WTC11 (cell line): ENCODE results near the gene FRYL. TPM values are rescaled to one million over a fixed set of nuclear protein-coding genes. Genes with fewer than 3 reads are reported as not detected.

Experiments
- ATAC-seq: fragments of 200-7000 bp; cut with Tn5 transposase; 2 replicates; pipeline ENCODE4 v1.10.0; 2021; ENCODE audit warnings: mild to moderate bottlenecking, moderate library complexity
- CTCF ChIA-PET: fragments of 300-600 bp; sonication (Branson Sonifier 250); formaldehyde crosslinking; loops from one replicate; lab custom pipeline; 2021; ENCODE audit warnings: antibody characterized with exemption; lab: Charles Lee
- POLR2A ChIA-PET: fragments of 350-600 bp; sonication (Branson Sonifier 250); formaldehyde crosslinking; loops from one replicate; lab custom pipeline; 2021; ENCODE audit warnings: antibody characterized with exemption; lab: Charles Lee
- DNase-seq: peaks from one replicate; pipeline ENCODE4 v3.0.0; 2021; ENCODE audit warnings: low spot score
- H3K27ac Mint-ChIP-seq: 2 replicates; pipeline ENCODE4 v1.8.0; 2021; ENCODE audit warnings: mixed read lengths
- H3K27me3 Mint-ChIP-seq: 2 replicates; pipeline ENCODE4 v1.8.0; 2021; ENCODE audit warnings: low read depth, mild to moderate bottlenecking, moderate library complexity, mixed read lengths
- H3K36me3 Mint-ChIP-seq: 2 replicates; pipeline ENCODE4 v1.8.0; 2021; ENCODE audit warnings: mixed read lengths
- H3K4me1 Mint-ChIP-seq: 2 replicates; pipeline ENCODE4 v1.8.0; 2022; ENCODE audit warnings: mixed read lengths
- H3K4me3 Mint-ChIP-seq: 2 replicates; pipeline ENCODE4 v1.8.0; 2021; ENCODE audit warnings: mild to moderate bottlenecking, moderate library complexity, mixed read lengths
- H3K9me3 Mint-ChIP-seq: 2 replicates; pipeline ENCODE4 v1.8.0; 2021; ENCODE audit warnings: mixed read lengths
- CBFB ChIP-seq: sonication (generic); formaldehyde crosslinking; IDR thresholded peaks from 2 replicates; pipeline ENCODE4 v1.8.1; 2022; ENCODE audit warnings: mild to moderate bottlenecking, low read depth, missing genetic modification reagents
- E2F4 ChIP-seq: sonication (generic); formaldehyde crosslinking; IDR thresholded peaks from 2 replicates; pipeline ENCODE4 v1.8.1; 2022; ENCODE audit warnings: low read depth, mild to moderate bottlenecking, moderate library complexity, missing genetic modification reagents, borderline replicate concordance
- ELF4 ChIP-seq: sonication (generic); formaldehyde crosslinking; IDR thresholded peaks from 2 replicates; pipeline ENCODE4 v1.8.1; 2022; ENCODE audit warnings: low read depth, mild to moderate bottlenecking, moderate library complexity, missing genetic modification reagents
- ETV6 ChIP-seq: sonication (generic); formaldehyde crosslinking; IDR thresholded peaks from 2 replicates; pipeline ENCODE4 v1.8.1; 2022; ENCODE audit warnings: mild to moderate bottlenecking, missing genetic modification reagents
- GABPB1 ChIP-seq: sonication (generic); formaldehyde crosslinking; IDR thresholded peaks from 2 replicates; pipeline ENCODE4 v1.8.1; 2023; ENCODE audit warnings: mild to moderate bottlenecking, missing genetic modification reagents
- GTF2I ChIP-seq: fragments of 250-450 bp; sonication (Bioruptor Pico); conservative IDR thresholded peaks from 2 replicates; pipeline ENCODE4 v1.4.0; 2021; ENCODE audit warnings: mild to moderate bottlenecking
- IRF2 ChIP-seq: sonication (generic); formaldehyde crosslinking; IDR thresholded peaks from 2 replicates; pipeline ENCODE4 v1.8.0; 2022; ENCODE audit warnings: low read depth, missing genetic modification reagents, borderline replicate concordance
- JAZF1 ChIP-seq: fragments of 250-450 bp; sonication (Bioruptor Pico); IDR thresholded peaks from 2 replicates; pipeline ENCODE4 v1.9.0; 2021; ENCODE audit warnings: moderate library complexity, mild to moderate bottlenecking, inconsistent platforms
- KAT7 ChIP-seq: sonication (generic); formaldehyde crosslinking; IDR thresholded peaks from 2 replicates; pipeline ENCODE4 v1.8.1; 2023; ENCODE audit warnings: missing genetic modification reagents, mild to moderate bottlenecking, borderline replicate concordance
- MYBL2 ChIP-seq: sonication (generic); formaldehyde crosslinking; IDR thresholded peaks from 2 replicates; pipeline ENCODE4 v1.8.1; 2023; ENCODE audit warnings: mild to moderate bottlenecking, moderate library complexity, missing genetic modification reagents
- NR1H2 ChIP-seq: sonication (generic); formaldehyde crosslinking; IDR thresholded peaks from 2 replicates; pipeline ENCODE4 v1.9.0; 2021; ENCODE audit warnings: mild to moderate bottlenecking, moderate library complexity, missing genetic modification reagents
- SMAD3 ChIP-seq: sonication (generic); formaldehyde crosslinking; IDR thresholded peaks from 2 replicates; pipeline ENCODE4 v1.8.0; 2022; ENCODE audit warnings: missing genetic modification reagents, mild to moderate bottlenecking, borderline replicate concordance
- SMAD4 ChIP-seq: sonication (generic); formaldehyde crosslinking; IDR thresholded peaks from 2 replicates; pipeline ENCODE4 v1.8.0; 2022; ENCODE audit warnings: mild to moderate bottlenecking, missing genetic modification reagents
- SP1 ChIP-seq: sonication (generic); formaldehyde crosslinking; conservative IDR thresholded peaks from 2 replicates; pipeline ENCODE4 v1.8.1; 2022; ENCODE audit warnings: missing genetic modification reagents
- TCF7 ChIP-seq: sonication (generic); formaldehyde crosslinking; IDR thresholded peaks from 2 replicates; pipeline ENCODE4 v1.8.0; 2022; ENCODE audit warnings: mild to moderate bottlenecking, low read depth, missing genetic modification reagents, moderate library complexity
- TEAD4 ChIP-seq: sonication (generic); formaldehyde crosslinking; IDR thresholded peaks from 2 replicates; pipeline ENCODE4 v1.8.0; 2022; ENCODE audit warnings: mild to moderate bottlenecking, missing genetic modification reagents
- ZNF121 ChIP-seq: sonication (generic); formaldehyde crosslinking; IDR thresholded peaks from 2 replicates; pipeline ENCODE4 v1.8.0; 2023; ENCODE audit warnings: missing genetic modification reagents
- ZNF263 ChIP-seq: sonication (generic); formaldehyde crosslinking; IDR thresholded peaks from 2 replicates; pipeline ENCODE4 v1.8.1; 2022; ENCODE audit warnings: low read depth, mild to moderate bottlenecking, moderate library complexity, missing genetic modification reagents
- ZNF532 ChIP-seq: fragments of 250-450 bp; sonication (Bioruptor Pico); IDR thresholded peaks from 2 replicates; pipeline ENCODE4 v1.9.0; 2021; ENCODE audit warnings: mild to moderate bottlenecking, borderline replicate concordance
- total RNA-seq: library from RNA; stranded (reverse); gene quantifications from 3 replicates; pipeline ENCODE4 v1.2.3, GENCODE V29; 2021
- TF ChIP-seq, protein P1 (sequence below): sonication (generic); formaldehyde crosslinking; IDR thresholded peaks from 2 replicates; pipeline ENCODE4 v1.8.1; 2023; ENCODE audit warnings: mild to moderate bottlenecking, moderate library complexity, missing genetic modification reagents
- TF ChIP-seq, protein P2 (sequence below): sonication (generic); formaldehyde crosslinking; IDR thresholded peaks from 2 replicates; pipeline ENCODE4 v1.8.0; 2022; ENCODE audit warnings: missing genetic modification reagents

Gene FRYL
- total RNA-seq, 1 experiment from 2014 or later, result 38.7 TPM

- TF ChIP-seq, protein P1, sequence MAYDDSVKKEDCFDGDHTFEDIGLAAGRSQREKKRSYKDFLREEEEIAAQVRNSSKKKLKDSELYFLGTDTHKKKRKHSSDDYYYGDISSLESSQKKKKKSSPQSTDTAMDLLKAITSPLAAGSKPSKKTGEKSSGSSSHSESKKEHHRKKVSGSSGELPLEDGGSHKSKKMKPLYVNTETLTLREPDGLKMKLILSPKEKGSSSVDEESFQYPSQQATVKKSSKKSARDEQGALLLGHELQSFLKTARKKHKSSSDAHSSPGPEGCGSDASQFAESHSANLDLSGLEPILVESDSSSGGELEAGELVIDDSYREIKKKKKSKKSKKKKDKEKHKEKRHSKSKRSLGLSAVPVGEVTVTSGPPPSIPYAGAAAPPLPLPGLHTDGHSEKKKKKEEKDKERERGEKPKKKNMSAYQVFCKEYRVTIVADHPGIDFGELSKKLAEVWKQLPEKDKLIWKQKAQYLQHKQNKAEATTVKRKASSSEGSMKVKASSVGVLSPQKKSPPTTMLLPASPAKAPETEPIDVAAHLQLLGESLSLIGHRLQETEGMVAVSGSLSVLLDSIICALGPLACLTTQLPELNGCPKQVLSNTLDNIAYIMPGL (CRISPR knock-in tag), result no peak
- TF ChIP-seq CBFB (CRISPR knock-in tag) (no peak), ZNF532 (CRISPR knock-in tag) (no peak)
Measured at GRCh38 chr4:48591372-48591771, 188.7 kb downstream of the FRYL start (continued).

DNA sequence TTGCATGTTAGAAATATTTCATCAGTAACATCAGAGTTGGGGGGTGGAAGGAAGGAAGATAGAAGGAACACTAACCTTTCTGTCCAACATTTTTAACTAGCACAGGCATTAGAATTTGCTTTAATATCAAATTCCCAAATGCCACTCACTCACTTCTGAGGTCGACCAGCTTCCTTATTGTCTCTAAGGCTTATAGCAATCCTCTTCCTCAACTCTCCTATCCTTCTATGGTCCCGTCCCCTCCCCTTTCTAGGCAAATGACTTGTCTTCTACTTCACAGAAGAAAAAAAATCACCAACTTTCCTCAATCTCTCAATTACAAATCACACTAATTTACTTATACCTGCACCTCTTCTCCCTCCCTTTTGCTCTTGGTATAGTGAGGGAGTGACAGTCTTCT, 189.2 kb downstream of the FRYL start:
- peaks cover 19% of the 10 kb centered on the region for H3K4me1 Mint-ChIP-seq
- DNase-seq (no peak), ATAC-seq (no peak)
- ChIA-PET CTCF (no interaction called here), POLR2A (no interaction called here)
- no peak overlapping the region for H3K27ac Mint-ChIP-seq
- TF ChIP-seq KAT7 (CRISPR knock-in tag) (no peak), JAZF1 (no peak), ETV6 (CRISPR knock-in tag) (no peak), IRF2 (no peak)
- TF ChIP-seq, protein P2, sequence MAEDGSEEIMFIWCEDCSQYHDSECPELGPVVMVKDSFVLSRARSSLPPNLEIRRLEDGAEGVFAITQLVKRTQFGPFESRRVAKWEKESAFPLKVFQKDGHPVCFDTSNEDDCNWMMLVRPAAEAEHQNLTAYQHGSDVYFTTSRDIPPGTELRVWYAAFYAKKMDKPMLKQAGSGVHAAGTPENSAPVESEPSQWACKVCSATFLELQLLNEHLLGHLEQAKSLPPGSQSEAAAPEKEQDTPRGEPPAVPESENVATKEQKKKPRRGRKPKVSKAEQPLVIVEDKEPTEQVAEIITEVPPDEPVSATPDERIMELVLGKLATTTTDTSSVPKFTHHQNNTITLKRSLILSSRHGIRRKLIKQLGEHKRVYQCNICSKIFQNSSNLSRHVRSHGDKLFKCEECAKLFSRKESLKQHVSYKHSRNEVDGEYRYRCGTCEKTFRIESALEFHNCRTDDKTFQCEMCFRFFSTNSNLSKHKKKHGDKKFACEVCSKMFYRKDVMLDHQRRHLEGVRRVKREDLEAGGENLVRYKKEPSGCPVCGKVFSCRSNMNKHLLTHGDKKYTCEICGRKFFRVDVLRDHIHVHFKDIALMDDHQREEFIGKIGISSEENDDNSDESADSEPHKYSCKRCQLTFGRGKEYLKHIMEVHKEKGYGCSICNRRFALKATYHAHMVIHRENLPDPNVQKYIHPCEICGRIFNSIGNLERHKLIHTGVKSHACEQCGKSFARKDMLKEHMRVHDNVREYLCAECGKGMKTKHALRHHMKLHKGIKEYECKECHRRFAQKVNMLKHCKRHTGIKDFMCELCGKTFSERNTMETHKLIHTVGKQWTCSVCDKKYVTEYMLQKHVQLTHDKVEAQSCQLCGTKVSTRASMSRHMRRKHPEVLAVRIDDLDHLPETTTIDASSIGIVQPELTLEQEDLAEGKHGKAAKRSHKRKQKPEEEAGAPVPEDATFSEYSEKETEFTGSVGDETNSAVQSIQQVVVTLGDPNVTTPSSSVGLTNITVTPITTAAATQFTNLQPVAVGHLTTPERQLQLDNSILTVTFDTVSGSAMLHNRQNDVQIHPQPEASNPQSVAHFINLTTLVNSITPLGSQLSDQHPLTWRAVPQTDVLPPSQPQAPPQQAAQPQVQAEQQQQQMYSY (CRISPR knock-in tag), result no peak
- H3K36me3 Mint-ChIP-seq, result peaks cover 16% of the 10 kb centered on the region
- no peak overlapping the region for H3K4me3 Mint-ChIP-seq
- no peaks in the 10 kb centered on the region for H3K27me3 Mint-ChIP-seq
- H3K9me3 Mint-ChIP-seq, result no peaks in the 10 kb centered on the region

DNA sequence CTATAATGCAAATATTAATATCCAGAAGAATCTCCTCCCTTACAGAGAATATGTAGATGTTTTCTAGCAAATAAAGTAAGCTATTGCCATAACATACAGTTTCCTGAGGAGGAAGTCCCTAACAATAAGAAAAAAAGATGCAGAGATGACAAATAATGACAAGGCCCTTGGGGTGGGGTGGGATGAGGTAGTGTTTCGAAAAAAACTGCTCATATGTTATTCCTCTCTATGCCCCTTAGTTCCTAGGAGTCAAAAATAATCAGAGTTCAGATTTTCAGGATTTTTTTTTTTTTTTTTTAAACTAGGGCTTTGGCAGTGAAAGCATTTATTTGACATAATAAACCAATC, 191.0 kb downstream of the FRYL start:
- no peak for DNase-seq
- peaks cover 4% of the 10 kb centered on the region for H3K4me1 Mint-ChIP-seq
- ChIA-PET POLR2A (no interaction called here), CTCF (interaction anchor here (1.0 kb wide), 1 partner anchor 11 kb away, joined by 4 read pairs; no protein-coding TSS in a partner anchor)
- no peak for TF ChIP-seq ZNF121
- TF ChIP-seq GABPB1 (CRISPR knock-in tag), result no peak
- no peak for TF ChIP-seq ETV6 (CRISPR knock-in tag)
- no peak for TF ChIP-seq SMAD4
- no peak for TF ChIP-seq TEAD4 (CRISPR knock-in tag)
- no peak for TF ChIP-seq SP1 (CRISPR knock-in tag)
- TF ChIP-seq NR1H2 (CRISPR knock-in tag), result no peak
- no peak for TF ChIP-seq ZNF263 (CRISPR knock-in tag)
- no peak for TF ChIP-seq KAT7 (CRISPR knock-in tag)
- no peak for TF ChIP-seq MYBL2 (CRISPR knock-in tag)
- no peak for TF ChIP-seq SMAD3
- no peak for TF ChIP-seq E2F4 (CRISPR knock-in tag)
- TF ChIP-seq GTF2I (CRISPR knock-in tag), result no peak
- no peak for TF ChIP-seq ELF4
- TF ChIP-seq TCF7 (CRISPR knock-in tag), result no peak
- TF ChIP-seq IRF2, result no peak
- no peak for ATAC-seq
- no peak overlapping the region for H3K4me3 Mint-ChIP-seq
- no peaks in the 10 kb centered on the region for H3K9me3 Mint-ChIP-seq
- H3K27ac Mint-ChIP-seq, result no peak overlapping the region
- H3K36me3 Mint-ChIP-seq, result peaks cover 20% of the 10 kb centered on the region
- no peaks in the 10 kb centered on the region for H3K27me3 Mint-ChIP-seq
